Osteocyte (in vitro differentiated cells): Measurements from ENCODE around the gene CSNK1G1. TPM values are rescaled to one million over a fixed set of nuclear protein-coding genes. Genes with fewer than 3 reads are reported as not detected.

ENCODE experiments used
- DNase-seq: peaks from one replicate; pipeline ENCODE4 v3.0.0; 2021; ENCODE audit warnings: mixed read lengths; ENCODE audit not compliant: unreplicated experiment; ENCODE audit errors: extremely low spot score
- H3K27ac Mint-ChIP-seq: one replicate; pipeline ENCODE4 v1.8.0; 2021; ENCODE audit warnings: mild to moderate bottlenecking, mixed read lengths; ENCODE audit not compliant: unreplicated experiment
- H3K27me3 Mint-ChIP-seq: one replicate; pipeline ENCODE4 v1.8.0; 2021; ENCODE audit warnings: mixed read lengths; ENCODE audit not compliant: unreplicated experiment
- H3K36me3 Mint-ChIP-seq: one replicate; pipeline ENCODE4 v1.8.0; 2021; ENCODE audit warnings: mixed read lengths; ENCODE audit not compliant: unreplicated experiment
- H3K4me1 Mint-ChIP-seq: one replicate; pipeline ENCODE4 v1.8.0; 2021; ENCODE audit warnings: mixed read lengths; ENCODE audit not compliant: unreplicated experiment
- H3K4me3 Mint-ChIP-seq: one replicate; pipeline ENCODE4 v1.8.0; 2021; ENCODE audit warnings: mild to moderate bottlenecking, moderate library complexity, mixed read lengths; ENCODE audit not compliant: unreplicated experiment
- H3K9me3 Mint-ChIP-seq: one replicate; pipeline ENCODE4 v1.8.0; 2021; ENCODE audit warnings: mixed read lengths; ENCODE audit not compliant: unreplicated experiment
- CTCF ChIP-seq: fragments of 200-600 bp; sonication (generic); IDR thresholded peaks from 2 replicates; pipeline ENCODE4 v1.5.0; 2021; ENCODE audit warnings: antibody characterized with exemption, mild to moderate bottlenecking, moderate library complexity
- total RNA-seq: library from RNA; stranded (reverse); gene quantifications from 2 replicates; pipeline ENCODE4 v1.2.1, GENCODE V29; 2021

The CSNK1G1 gene
- total RNA-seq, 1 donor from 2014 or later = 22.2 TPM

GRCh38 chr15:64131547-64131946 lies 224.4 kb downstream of the CSNK1G1 start:
- DNase-seq = no peak
- Mint-ChIP-seq H3K27me3 (no peaks in the 10 kb centered on the region), H3K36me3 (peaks cover 59% of the 10 kb centered on the region), H3K4me1 (no peaks in the 10 kb centered on the region), H3K4me3 (no peak overlapping the region), H3K9me3 (no peaks in the 10 kb centered on the region), H3K27ac (no peak overlapping the region)
- no peak for TF ChIP-seq CTCF

- Mint-ChIP-seq H3K27ac (no peak overlapping the region), H3K4me1 (no peaks in the 10 kb centered on the region), H3K36me3 (peaks cover 62% of the 10 kb centered on the region), H3K9me3 (no peaks in the 10 kb centered on the region), H3K4me3 (no peak overlapping the region), H3K27me3 (no peaks in the 10 kb centered on the region)
- TF ChIP-seq CTCF = no peak
- DNase-seq = peak; percentile 1
Measured at GRCh38 chr15:64130159-64130558, 225.8 kb downstream of the CSNK1G1 start.

- no peaks in the 10 kb centered on the region for H3K9me3 Mint-ChIP-seq
- H3K4me1 Mint-ChIP-seq = no peaks in the 10 kb centered on the region
- no peak for DNase-seq
- no peak overlapping the region for H3K4me3 Mint-ChIP-seq
- no peak for TF ChIP-seq CTCF
- peaks cover 63% of the 10 kb centered on the region for H3K36me3 Mint-ChIP-seq
- no peaks in the 10 kb centered on the region for H3K27me3 Mint-ChIP-seq
- H3K27ac Mint-ChIP-seq = no peak overlapping the region
Measured at GRCh38 chr15:64127521-64128270, 228.3 kb downstream of the CSNK1G1 start.

- Mint-ChIP-seq H3K36me3 (peaks cover 54% of the 10 kb centered on the region), H3K9me3 (no peaks in the 10 kb centered on the region), H3K4me3 (no peak overlapping the region), H3K4me1 (no peaks in the 10 kb centered on the region), H3K27ac (no peak overlapping the region), H3K27me3 (no peaks in the 10 kb centered on the region)
- TF ChIP-seq CTCF = no peak
- no peak for DNase-seq
Measured at GRCh38 chr15:64125978-64126377, 230.0 kb downstream of the CSNK1G1 start.

- Mint-ChIP-seq H3K9me3 (no peaks in the 10 kb centered on the region), H3K4me1 (no peaks in the 10 kb centered on the region), H3K36me3 (peaks cover 53% of the 10 kb centered on the region), H3K4me3 (no peak overlapping the region), H3K27me3 (no peaks in the 10 kb centered on the region), H3K27ac (no peak overlapping the region)
- no peak for DNase-seq
- TF ChIP-seq CTCF = no peak
Measured at GRCh38 chr15:64122936-64123351, 233.0 kb downstream of the CSNK1G1 start.
